A549 (cell line): ENCODE results near the gene PROSER3.

Experiments
- CBX8 ChIP-seq: fragments of 200-600 bp; sonication (generic); IDR thresholded peaks from 2 replicates; pipeline ENCODE4 v1.6.1; 2016
- EHMT2 ChIP-seq: fragments of 200-600 bp; sonication (generic); IDR thresholded peaks from 2 replicates; pipeline ENCODE4 v1.6.1; 2016; ENCODE audit warnings: antibody characterized with exemption, low read depth, mild to moderate bottlenecking, moderate library complexity
- FOSL2 ChIP-seq, 2 experiments: fragments of 450-650 bp in 1 of 2; fragments of >200 bp in 1 of 2; sonication (Bioruptor Twin) in 1 of 2; formaldehyde crosslinking; IDR thresholded peaks; 2 replicates each; pipeline versions ENCODE4 v1.5.0 to v1.6.1; 2016 to 2020; ENCODE audit warnings: mild to moderate bottlenecking in 1 of 2, moderate library complexity in 1 of 2
- JUNB ChIP-seq: fragments of >200 bp; sonication (Bioruptor Twin); formaldehyde crosslinking; IDR thresholded peaks from 2 replicates; pipeline ENCODE4 v1.6.1; 2016
- KDM1A ChIP-seq: fragments of 200-600 bp; sonication (generic); IDR thresholded peaks from 2 replicates; pipeline ENCODE4 v1.6.1; 2016; ENCODE audit warnings: low read depth, mild to moderate bottlenecking
- MYC ChIP-seq: IDR thresholded peaks from 2 replicates; pipeline ENCODE4 v1.6.1; 2012; ENCODE audit warnings: mild to moderate bottlenecking, inconsistent platforms, low read length, improper control_type of control experiment, borderline replicate concordance
- POLR2A ChIP-seq: IDR thresholded peaks from 2 replicates; pipeline ENCODE4 v1.6.1; 2012; ENCODE audit warnings: mild to moderate bottlenecking, low read length
- RARB ChIP-seq: fragments of 250-450 bp; sonication (Bioruptor Pico); IDR thresholded peaks from 2 replicates; pipeline ENCODE4 v1.8.0; 2021; ENCODE audit warnings: mild to moderate bottlenecking, moderate library complexity
- SMC3 ChIP-seq: fragments of >200 bp; sonication (Bioruptor Twin); formaldehyde crosslinking; IDR thresholded peaks from 3 replicates; pipeline ENCODE4 v1.6.1; 2018; ENCODE audit warnings: inconsistent platforms
- TFCP2L1 ChIP-seq: fragments of 250-450 bp; sonication (Bioruptor Pico); IDR thresholded peaks from 2 replicates; pipeline ENCODE4 v1.5.0; 2021; ENCODE audit warnings: mild to moderate bottlenecking
- TF ChIP-seq, protein P1 (sequence below): fragments of >200 bp; sonication (Bioruptor Twin); formaldehyde crosslinking; IDR thresholded peaks from 3 replicates; pipeline ENCODE4 v1.5.1; 2016
- TF ChIP-seq, protein P2 (sequence below): fragments of 150-350 bp; IDR thresholded peaks from 2 replicates; pipeline ENCODE4 v1.6.1; 2014; ENCODE audit warnings: low read depth, mild to moderate bottlenecking, low read length
- TF ChIP-seq, protein P3 (sequence below): IDR thresholded peaks from 2 replicates; pipeline ENCODE4 v1.6.1; 2012

DNA sequence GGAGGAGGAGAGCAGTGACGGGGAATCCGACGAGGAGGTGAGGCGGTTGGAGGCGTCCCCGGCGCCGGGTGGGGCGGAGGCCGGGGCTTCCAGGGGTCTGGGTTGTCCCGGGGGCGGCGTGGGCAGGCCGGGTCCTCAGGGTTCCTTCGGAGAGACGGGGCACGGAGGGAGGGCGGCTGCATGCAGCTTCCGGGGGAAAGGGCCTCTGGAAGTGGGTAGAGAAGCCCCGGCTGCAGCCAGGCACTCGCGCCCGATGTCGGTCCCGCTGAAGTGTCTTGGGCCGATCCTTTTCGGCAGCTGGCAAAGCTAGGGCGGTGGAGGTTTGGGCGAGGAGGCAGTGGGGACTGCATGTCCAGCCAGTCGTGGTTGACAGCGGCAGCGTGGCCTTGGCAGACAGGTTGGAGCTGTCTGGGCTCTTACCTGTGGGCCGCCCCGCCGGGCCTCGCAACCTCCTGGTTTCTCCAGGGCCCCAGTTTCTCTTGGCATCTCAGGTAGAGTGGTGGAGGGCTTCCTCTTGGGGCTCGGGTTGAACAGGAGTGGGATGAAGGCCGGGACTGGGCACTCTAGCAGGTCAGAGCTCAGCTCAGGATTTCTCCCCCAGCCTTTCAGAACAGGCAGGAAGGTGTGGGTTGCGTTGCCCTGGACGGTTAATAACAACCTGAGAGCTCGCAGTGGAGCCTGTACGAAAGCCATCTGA is 39.5 kb upstream of the PROSER3 start:
- TF ChIP-seq, protein P1, sequence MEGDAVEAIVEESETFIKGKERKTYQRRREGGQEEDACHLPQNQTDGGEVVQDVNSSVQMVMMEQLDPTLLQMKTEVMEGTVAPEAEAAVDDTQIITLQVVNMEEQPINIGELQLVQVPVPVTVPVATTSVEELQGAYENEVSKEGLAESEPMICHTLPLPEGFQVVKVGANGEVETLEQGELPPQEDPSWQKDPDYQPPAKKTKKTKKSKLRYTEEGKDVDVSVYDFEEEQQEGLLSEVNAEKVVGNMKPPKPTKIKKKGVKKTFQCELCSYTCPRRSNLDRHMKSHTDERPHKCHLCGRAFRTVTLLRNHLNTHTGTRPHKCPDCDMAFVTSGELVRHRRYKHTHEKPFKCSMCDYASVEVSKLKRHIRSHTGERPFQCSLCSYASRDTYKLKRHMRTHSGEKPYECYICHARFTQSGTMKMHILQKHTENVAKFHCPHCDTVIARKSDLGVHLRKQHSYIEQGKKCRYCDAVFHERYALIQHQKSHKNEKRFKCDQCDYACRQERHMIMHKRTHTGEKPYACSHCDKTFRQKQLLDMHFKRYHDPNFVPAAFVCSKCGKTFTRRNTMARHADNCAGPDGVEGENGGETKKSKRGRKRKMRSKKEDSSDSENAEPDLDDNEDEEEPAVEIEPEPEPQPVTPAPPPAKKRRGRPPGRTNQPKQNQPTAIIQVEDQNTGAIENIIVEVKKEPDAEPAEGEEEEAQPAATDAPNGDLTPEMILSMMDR = no peak; the same call in 2 of the 3 replicates
- TF ChIP-seq SMC3 (no peak), EHMT2 (no peak), JUNB (no peak), KDM1A (no peak), MYC (no peak), FOSL2 (IDR thresholded peaks at IDR 0.05) (no peak), FOSL2 (CRISPR knock-in tag; IDR thresholded peaks at IDR 0.05) (no peak), CBX8 (no peak), POLR2A (no peak), TFCP2L1 (no peak), RARB (CRISPR knock-in tag) (no peak)
- TF ChIP-seq, protein P2, sequence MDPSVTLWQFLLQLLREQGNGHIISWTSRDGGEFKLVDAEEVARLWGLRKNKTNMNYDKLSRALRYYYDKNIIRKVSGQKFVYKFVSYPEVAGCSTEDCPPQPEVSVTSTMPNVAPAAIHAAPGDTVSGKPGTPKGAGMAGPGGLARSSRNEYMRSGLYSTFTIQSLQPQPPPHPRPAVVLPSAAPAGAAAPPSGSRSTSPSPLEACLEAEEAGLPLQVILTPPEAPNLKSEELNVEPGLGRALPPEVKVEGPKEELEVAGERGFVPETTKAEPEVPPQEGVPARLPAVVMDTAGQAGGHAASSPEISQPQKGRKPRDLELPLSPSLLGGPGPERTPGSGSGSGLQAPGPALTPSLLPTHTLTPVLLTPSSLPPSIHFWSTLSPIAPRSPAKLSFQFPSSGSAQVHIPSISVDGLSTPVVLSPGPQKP = no peak
- TF ChIP-seq, protein P3, sequence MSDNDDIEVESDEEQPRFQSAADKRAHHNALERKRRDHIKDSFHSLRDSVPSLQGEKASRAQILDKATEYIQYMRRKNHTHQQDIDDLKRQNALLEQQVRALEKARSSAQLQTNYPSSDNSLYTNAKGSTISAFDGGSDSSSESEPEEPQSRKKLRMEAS = no peak
